ENCODE data around the gene FAM120B.

FAM120B gene

GRCh38 chr6:170363255-170363654, 56.7 kb downstream of the FAM120B start:
- DNase-seq, result no peak

- DNase-seq, result no peak
Measured at GRCh38 chr6:170365121-170365520, 58.6 kb downstream of the FAM120B start.

GRCh38 chr6:170365593-170365992, 59.0 kb downstream of the FAM120B start:
- DNase-seq, result no peak

- DNase-seq, result no peak
Measured at GRCh38 chr6:170366248-170366960, 59.8 kb downstream of the FAM120B start.

GRCh38 chr6:170367241-170367640, 60.7 kb downstream of the FAM120B start:
- DNase-seq, result no peak

GRCh38 chr6:170368544-170368943, 62.0 kb downstream of the FAM120B start:
- no peak for DNase-seq

GRCh38 chr6:170369403-170369802, 62.8 kb downstream of the FAM120B start:
- DNase-seq, result no peak

- DNase-seq, result no peak
Measured at GRCh38 chr6:170370416-170370815, 63.9 kb downstream of the FAM120B start.

GRCh38 chr6:170371080-170371479, 64.5 kb downstream of the FAM120B start:
- no peak for DNase-seq

- DNase-seq, result peak; percentile 12
Measured at GRCh38 chr6:170371588-170371987, 65.0 kb downstream of the FAM120B start.

- no peak for DNase-seq
Measured at GRCh38 chr6:170372380-170373325, 66.1 kb downstream of the FAM120B start.

- no peak for DNase-seq
Measured at GRCh38 chr6:170374571-170375444, 68.2 kb downstream of the FAM120B start.

GRCh38 chr6:170375661-170376060, 69.1 kb downstream of the FAM120B start:
- DNase-seq, result no peak

- no peak for DNase-seq
Measured at GRCh38 chr6:170376386-170377043, 70.0 kb downstream of the FAM120B start.

- DNase-seq, result no peak
Measured at GRCh38 chr6:170378502-170378901, 71.9 kb downstream of the FAM120B start.

- no peak for DNase-seq
Measured at GRCh38 chr6:170381562-170381961, 75.0 kb downstream of the FAM120B start.

GRCh38 chr6:170383466-170384035, 77.0 kb downstream of the FAM120B start:
- DNase-seq, result no peak

GRCh38 chr6:170385506-170385905, 78.9 kb downstream of the FAM120B start:
- DNase-seq, result no peak

GRCh38 chr6:170388113-170388512, 81.6 kb downstream of the FAM120B start:
- DNase-seq, result no peak

- DNase-seq, result no peak
Measured at GRCh38 chr6:170393033-170393432, 86.5 kb downstream of the FAM120B start.

- DNase-seq, result no peak
Measured at GRCh38 chr6:170393807-170394399, 87.3 kb downstream of the FAM120B start.

- no peak for DNase-seq
Measured at GRCh38 chr6:170394980-170395379, 88.4 kb downstream of the FAM120B start.

All from NCI-H82 (cell line).